Measurements from ENCODE around the gene TMOD4. TPM values are rescaled to one million over a fixed set of nuclear protein-coding genes. Genes with fewer than 3 reads are reported as not detected.

The TMOD4 gene
- total and polyA plus RNA-seq, 9 of the 15 experiments (the other 6 are each of a cell fraction or from before 2014, with no cell fraction given): 0.18 to 1.8 (median 1.1) TPM; not detected in 1

- 0 out of 2 replicates have a peak, but pooled peaks have one; percentile 25 for TF ChIP-seq ZNF740 (CRISPR knock-in tag; IDR thresholded peaks at IDR 0.05)
- no peak for TF ChIP-seq ZNF740 (tag; IDR thresholded peaks at IDR 0.05)
- no peak for TF ChIP-seq MXD1 (CRISPR knock-in tag; IDR thresholded peaks at IDR 0.05; ENCODE audit: borderline replicate concordance, poor library complexity, severe bottlenecking)
- no peak for TF ChIP-seq HDAC8 (tag; IDR thresholded peaks at IDR 0.05)
- TF ChIP-seq NELFE (IDR thresholded peaks at IDR 0.05; ENCODE audit: insufficient read depth, insufficient read length): no peak
- TF ChIP-seq MYNN (IDR thresholded peaks at IDR 0.05): peak; percentile 75
- TF ChIP-seq MYNN (CRISPR knock-in tag; IDR thresholded peaks at IDR 0.05): no peak
- no peak for TF ChIP-seq SRSF9 (IDR thresholded peaks at IDR 0.05; ENCODE audit: borderline replicate concordance, low read depth, low read length)
- TF ChIP-seq NR2C2 (CRISPR knock-in tag; IDR thresholded peaks at IDR 0.05): no peak
- peak; percentile 50; the same call in 1 of the 2 replicates for TF ChIP-seq NR2C2 (tag; IDR thresholded peaks at IDR 0.05)
- peak; percentile 56; the same call in 1 of the 2 replicates for TF ChIP-seq ZEB2 (IDR thresholded peaks at IDR 0.05)
- TF ChIP-seq RBM17 (IDR thresholded peaks at IDR 0.05; ENCODE audit: borderline replicate concordance, low read depth, low read length): no peak
- TF ChIP-seq SMARCE1 (IDR thresholded peaks at IDR 0.05): no peak
- no peak for TF ChIP-seq ZNF232 (CRISPR knock-in tag; IDR thresholded peaks at IDR 0.05)
- TF ChIP-seq ZNF717 (CRISPR knock-in tag; IDR thresholded peaks at IDR 0.05): no peak
- TF ChIP-seq ZNF146 (CRISPR knock-in tag; IDR thresholded peaks at IDR 0.05; ENCODE audit: unreplicated experiment): no peak
- no peak for TF ChIP-seq CEBPG (CRISPR knock-in tag; IDR thresholded peaks at IDR 0.05)
- no peak for TF ChIP-seq CEBPG (tag; conservative IDR thresholded peaks at IDR 0.05 in 1 of 2, IDR thresholded peaks at IDR 0.05 in 1 of 2)
- TF ChIP-seq SRF (CRISPR knock-in tag; IDR thresholded peaks at IDR 0.05): peak in 1 of 2 experiments; percentile 44; a peak in 1 of 4 replicates
- TF ChIP-seq ZBTB43 (CRISPR knock-in tag; IDR thresholded peaks at IDR 0.05): no peak
- no peak for TF ChIP-seq ARID2 (IDR thresholded peaks at IDR 0.05)
These were observed 14.1 kb upstream of the TMOD4 start, which contains the start of gene VPS72 (continued) for GRCh38 chr1:151189637-151190445.
